Smooth muscle cell (in vitro differentiated cells): ENCODE measurements around the gene SDC1. TPM values are rescaled to one million over a fixed set of nuclear protein-coding genes. Genes with fewer than 3 reads are reported as not detected.
"Not testable (repeated sequence)": the region's sequence is repeated elsewhere in the genome, so short reads cannot be mapped to it uniquely, and the experiment has no call there.

Source experiments
- DNase-seq: peaks from one replicate; lab custom pipeline; 2025; ENCODE audit not compliant: unreplicated experiment; lab: John Stamatoyannopoulos, UW
- H2AFZ ChIP-seq: fragments of 200-600 bp; sonication (generic); 2 replicates; pipeline ENCODE4 v1.6.0; 2016; ENCODE audit warnings: antibody characterized with exemption, low read depth, mild to moderate bottlenecking
- H3F3A ChIP-seq: fragments of 200-600 bp; sonication (generic); 2 replicates; pipeline ENCODE4 v1.6.0; 2017; ENCODE audit warnings: antibody characterized with exemption, low read depth
- H3K27ac ChIP-seq: fragments of 200-600 bp; sonication (generic); 2 replicates; pipeline ENCODE4 v1.5.1; 2016; ENCODE audit warnings: low read depth, mild to moderate bottlenecking
- H3K27me3 ChIP-seq: fragments of 200-600 bp; sonication (generic); 2 replicates; pipeline ENCODE4 v1.6.1; 2016; ENCODE audit warnings: low read depth, mild to moderate bottlenecking
- H3K36me3 ChIP-seq: fragments of 200-600 bp; sonication (generic); 2 replicates; pipeline ENCODE4 v1.5.1; 2016; ENCODE audit warnings: low read depth
- H3K4me1 ChIP-seq: fragments of 200-600 bp; sonication (generic); 2 replicates; pipeline ENCODE4 v1.5.1; 2016; ENCODE audit warnings: low read depth
- H3K4me2 ChIP-seq: fragments of 200-600 bp; sonication (generic); 2 replicates; pipeline ENCODE4 v1.6.0; 2016; ENCODE audit warnings: mild to moderate bottlenecking
- H3K4me3 ChIP-seq: fragments of 200-600 bp; sonication (generic); 2 replicates; pipeline ENCODE4 v1.5.1; 2016; ENCODE audit warnings: mild to moderate bottlenecking
- H3K79me2 ChIP-seq: fragments of 200-600 bp; sonication (generic); 2 replicates; pipeline ENCODE4 v1.6.0; 2016; ENCODE audit warnings: low read depth, mild to moderate bottlenecking
- H3K9ac ChIP-seq: fragments of 200-600 bp; sonication (generic); 2 replicates; pipeline ENCODE4 v1.6.0; 2016; ENCODE audit warnings: low read depth
- H3K9me3 ChIP-seq: fragments of 200-600 bp; sonication (generic); replicated peaks from 2 replicates; pipeline ENCODE4 v1.5.1; 2016; ENCODE audit warnings: low read depth
- H4K20me1 ChIP-seq: fragments of 200-600 bp; sonication (generic); 2 replicates; pipeline ENCODE4 v1.6.0; 2016; ENCODE audit warnings: low read depth
- CTCF ChIP-seq: fragments of 200-600 bp; sonication (generic); IDR thresholded peaks from 2 replicates; pipeline ENCODE4 v1.5.1; 2017; ENCODE audit warnings: borderline replicate concordance, mild to moderate bottlenecking, antibody characterized with exemption; ENCODE audit not compliant: insufficient read depth, poor library complexity, severe bottlenecking
- WGBS: methylation state at CpG from one replicate; pipeline ENCODE4 v1.1.7; 2016; ENCODE audit warnings: low lambda C conversion rate; 5-methylcytosine and 5-hydroxymethylcytosine counted together
- polyA plus RNA-seq: library from polyadenylated mRNA; unstranded; fragments of >200 nt; fragmentation: Nextera tagmentation; extraction: Ambion mirVana; gene quantifications from 2 replicates; pipeline ENCODE4 v1.2.1, GENCODE V29; 2016
- total RNA-seq: library from RNA; depleted of rRNA; stranded (reverse); fragments of >200 nt; gene quantifications from 2 replicates; pipeline ENCODE4 v1.2.3, GENCODE V29; 2014

Gene SDC1
- total and polyA plus RNA-seq, 2 experiments from 2014 or later: 61.0 to 88.1 TPM

- 96% methylated on average over 6 of the region's 6 CpGs for WGBS
- Histone ChIP-seq H3K4me2 (no peak overlapping the region), H3F3A (peaks cover 26% of the 10 kb centered on the region), H3K4me3 (no peak overlapping the region), H3K9me3 (no peaks in the 10 kb centered on the region), H3K27me3 (no peaks in the 10 kb centered on the region), H4K20me1 (peaks cover 10% of the 10 kb centered on the region), H3K9ac (no peak overlapping the region), H3K36me3 (peaks cover 39% of the 10 kb centered on the region), H3K4me1 (no peaks in the 10 kb centered on the region), H3K27ac (no peak overlapping the region), H3K79me2 (peaks cover 3% of the 10 kb centered on the region), H2AFZ (no peak overlapping the region)
- no peak for DNase-seq
- no peak for TF ChIP-seq CTCF
These were observed 24.2 kb upstream of the SDC1 start for GRCh38 chr2:20249170-20249569.

DNA sequence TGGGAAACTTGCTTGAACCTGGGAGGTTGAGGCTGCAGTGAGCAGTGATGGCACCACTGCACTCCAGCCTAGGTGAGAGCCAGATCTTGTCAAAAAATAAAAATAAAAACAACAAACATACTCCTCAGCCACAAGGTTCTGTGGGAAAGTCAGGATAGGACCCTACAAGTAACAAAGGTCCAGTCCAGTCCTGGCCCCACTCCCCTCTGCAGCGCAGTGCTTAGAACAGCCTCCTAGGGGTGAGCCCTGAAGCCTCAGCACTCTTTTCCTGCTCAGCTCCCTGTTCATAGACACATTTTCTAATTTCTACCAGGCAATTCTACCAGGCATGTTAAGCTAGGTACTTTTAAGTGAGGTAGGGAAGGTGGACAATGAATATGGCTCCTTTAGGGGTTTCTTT, 22.2 kb upstream of the SDC1 start:
- Histone ChIP-seq H3K4me1 (no peaks in the 10 kb centered on the region), H3K36me3 (peaks cover 28% of the 10 kb centered on the region), H3K79me2 (peaks cover 3% of the 10 kb centered on the region), H4K20me1 (peaks cover 4% of the 10 kb centered on the region), H3K9me3 (no peaks in the 10 kb centered on the region), H3F3A (peaks cover 22% of the 10 kb centered on the region), H3K4me2 (no peak overlapping the region), H3K9ac (no peak overlapping the region), H2AFZ (no peak overlapping the region), H3K27me3 (no peaks in the 10 kb centered on the region), H3K27ac (no peak overlapping the region), H3K4me3 (no peak overlapping the region)
- WGBS: 94% methylated on average over 1 of the region's 1 CpG
- no peak for TF ChIP-seq CTCF
- DNase-seq: no peak

DNA sequence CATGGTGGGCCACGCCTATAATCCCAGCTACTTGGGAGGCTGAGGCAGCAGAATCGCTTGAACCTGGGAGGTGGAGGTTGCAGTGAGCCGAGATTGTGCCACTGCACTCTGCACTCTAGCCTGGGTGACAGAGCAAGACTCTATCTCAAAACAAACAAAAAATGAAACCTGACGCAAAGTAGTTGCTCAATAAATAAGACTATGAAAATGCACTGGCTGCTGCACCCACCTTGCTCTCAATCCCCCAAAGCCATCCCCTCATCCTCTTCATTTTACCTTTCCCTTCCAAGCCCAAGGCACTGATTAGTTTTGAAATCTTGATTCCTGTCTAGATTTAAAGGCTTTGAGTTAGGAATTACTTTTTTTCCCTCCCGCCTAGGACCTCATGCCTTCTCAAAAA, 18.7 kb upstream of the SDC1 start:
- H3K27me3 ChIP-seq, H3K4me2 ChIP-seq, H3K36me3 ChIP-seq, H3F3A ChIP-seq, H3K9ac ChIP-seq, DNase-seq, H4K20me1 ChIP-seq, H3K79me2 ChIP-seq, H2AFZ ChIP-seq, H3K4me3 ChIP-seq, H3K4me1 ChIP-seq, H3K9me3 ChIP-seq, H3K27ac ChIP-seq: not testable (repeated sequence)
- WGBS: 96% methylated on average over 5 of the region's 5 CpGs

- Histone ChIP-seq H2AFZ (no peak overlapping the region), H3K4me3 (no peak overlapping the region), H3K27ac (no peak overlapping the region), H3K79me2 (no peaks in the 10 kb centered on the region), H3K4me1 (no peaks in the 10 kb centered on the region), H3K27me3 (no peaks in the 10 kb centered on the region), H3K9me3 (no peaks in the 10 kb centered on the region), H4K20me1 (no peaks in the 10 kb centered on the region), H3K4me2 (no peak overlapping the region), H3F3A (no peaks in the 10 kb centered on the region), H3K36me3 (no peaks in the 10 kb centered on the region), H3K9ac (no peak overlapping the region)
- DNase-seq: no peak
- no peak for TF ChIP-seq CTCF
- WGBS: 78% methylated on average over 9 of the region's 9 CpGs
These were observed 17.9 kb upstream of the SDC1 start for GRCh38 chr2:20242727-20243377.
